IMR-90 (cell line): ENCODE results near the gene SLC35B2. TPM values are rescaled to one million over a fixed set of nuclear protein-coding genes. Genes with fewer than 3 reads are reported as not detected.

Source experiments
- ATAC-seq: fragments of 200-7000 bp; cut with Tn5 transposase; 2 replicates; pipeline ENCODE4 v1.9.1; 2020; ENCODE audit warnings: low read depth, mild to moderate bottlenecking, moderate library complexity
- BruUV-seq: library from RNA; stranded (reverse); fragments of 400-500 nt; replicated peaks from 2 replicates; lab custom pipeline; 2021; lab: Mats Ljungman, UMichigan
- CTCF ChIA-PET: fragments of 300-600 bp; formaldehyde crosslinking; extraction: SDS; loops from one replicate; lab custom pipeline; 2021; ENCODE audit warnings: antibody characterized with exemption; lab: Yijun Ruan, JAX
- POLR2A ChIA-PET: fragments of 300-600 bp; sonication (Branson Sonifier 250); formaldehyde crosslinking; loops from one replicate; lab custom pipeline; 2022; ENCODE audit warnings: antibody characterized with exemption; ENCODE audit not compliant: unreplicated experiment; lab: Charles Lee
- DNase-seq: peaks from one replicate; pipeline ENCODE4 v3.0.0; 2013
- H2AFZ ChIP-seq: replicated peaks from 2 replicates; pipeline ENCODE3; 2013; ENCODE audit warnings: low read length, mild to moderate bottlenecking; ENCODE audit not compliant: poor library complexity
- H2AK5ac ChIP-seq: 2 replicates; pipeline ENCODE4 v1.6.1; 2013; ENCODE audit warnings: low read depth, low read length, inconsistent platforms
- H2AK9ac ChIP-seq: replicated peaks from 2 replicates; pipeline ENCODE3; 2013; ENCODE audit warnings: mild to moderate bottlenecking, low read depth, low read length, moderate library complexity; ENCODE audit not compliant: poor library complexity
- H2BK120ac ChIP-seq: 2 replicates; pipeline ENCODE4 v1.6.1; 2013; ENCODE audit warnings: low read depth, low read length, inconsistent platforms
- H2BK15ac ChIP-seq: 3 replicates; pipeline ENCODE4 v1.6.1; 2013; ENCODE audit warnings: low read depth, low read length, inconsistent platforms
- H2BK20ac ChIP-seq: 2 replicates; pipeline ENCODE4 v1.6.1; 2013; ENCODE audit warnings: low read depth, mild to moderate bottlenecking, inconsistent platforms, low read length, moderate library complexity
- H2BK5ac ChIP-seq: 2 replicates; pipeline ENCODE4 v1.6.1; 2013; ENCODE audit warnings: mild to moderate bottlenecking, low read depth, low read length, inconsistent platforms; ENCODE audit not compliant: poor library complexity, severe bottlenecking
- H3K14ac ChIP-seq: replicated peaks from 2 replicates; pipeline ENCODE4 v1.6.1; 2013; ENCODE audit warnings: low read depth, low read length, inconsistent platforms
- H3K18ac ChIP-seq: 2 replicates; pipeline ENCODE4 v1.6.1; 2013; ENCODE audit warnings: low read depth, low read length, control low read depth
- H3K23ac ChIP-seq: 2 replicates; pipeline ENCODE4 v1.6.1; 2013; ENCODE audit warnings: low read depth, low read length, inconsistent platforms
- H3K27ac ChIP-seq: 2 replicates; pipeline ENCODE4 v1.5.1; 2013; ENCODE audit warnings: mild to moderate bottlenecking, control low read depth, low read length; ENCODE audit not compliant: insufficient read depth
- H3K27me3 ChIP-seq: 2 replicates; pipeline ENCODE4 v1.6.1; 2013; ENCODE audit warnings: low read length; ENCODE audit not compliant: control insufficient read depth, insufficient read depth
- H3K36me3 ChIP-seq: 2 replicates; pipeline ENCODE4 v1.6.1; 2013; ENCODE audit warnings: low read length, mixed read lengths; ENCODE audit not compliant: control insufficient read depth, insufficient read depth
- H3K4ac ChIP-seq: 2 replicates; pipeline ENCODE4 v1.6.1; 2013; ENCODE audit warnings: low read depth, low read length, inconsistent platforms
- H3K4me1 ChIP-seq: 2 replicates; pipeline ENCODE4 v1.6.1; 2013; ENCODE audit warnings: low read length, mixed read lengths; ENCODE audit not compliant: control insufficient read depth, insufficient read depth
- H3K4me2 ChIP-seq: 2 replicates; pipeline ENCODE4 v1.6.1; 2013; ENCODE audit warnings: low read depth, mild to moderate bottlenecking, control low read depth, low read length, moderate library complexity
- H3K4me3 ChIP-seq: 2 replicates; pipeline ENCODE4 v1.5.1; 2013; ENCODE audit warnings: low read depth, mild to moderate bottlenecking, control low read depth, low read length, moderate library complexity; ENCODE audit not compliant: insufficient read depth
- H3K56ac ChIP-seq: 2 replicates; pipeline ENCODE4 v1.6.1; 2013; ENCODE audit warnings: low read length, inconsistent platforms; ENCODE audit not compliant: insufficient read depth; ENCODE audit errors: extremely low read depth
- H3K79me1 ChIP-seq, 2 experiments: 2 replicates each; pipeline ENCODE4 v1.6.1; 2013; ENCODE audit warnings: low read length in 2 of 2, inconsistent platforms in 1 of 2, low read depth in 1 of 2
- H3K9ac ChIP-seq: 2 replicates; pipeline ENCODE4 v1.6.1; 2013; ENCODE audit warnings: low read depth, low read length, control low read depth
- H3K9me1 ChIP-seq: 2 replicates; pipeline ENCODE4 v1.6.1; 2013; ENCODE audit warnings: low read length, inconsistent platforms; ENCODE audit not compliant: insufficient read depth
- H3K9me3 ChIP-seq: 2 replicates; pipeline ENCODE4 v1.6.1; 2013; ENCODE audit warnings: low read length; ENCODE audit not compliant: control insufficient read depth, insufficient read depth
- H4K20me1 ChIP-seq: 2 replicates; pipeline ENCODE4 v1.6.1; 2013; ENCODE audit warnings: low read length, inconsistent platforms; ENCODE audit not compliant: insufficient read depth
- H4K5ac ChIP-seq: 2 replicates; pipeline ENCODE4 v1.6.1; 2013; ENCODE audit warnings: mild to moderate bottlenecking, low read depth, low read length, control low read depth
- H4K8ac ChIP-seq, 2 experiments: 2 replicates each; pipeline ENCODE4 v1.6.1; 2013; ENCODE audit warnings: low read depth in 2 of 2, low read length in 2 of 2, control low read depth in 1 of 2, inconsistent platforms in 1 of 2
- H4K91ac ChIP-seq: 2 replicates; pipeline ENCODE4 v1.6.1; 2013; ENCODE audit warnings: low read depth, low read length, inconsistent platforms; ENCODE audit not compliant: insufficient read depth
- RAD21 ChIP-seq: IDR thresholded peaks from 2 replicates; pipeline ENCODE4 v1.6.1; 2012; ENCODE audit warnings: low read length, improper control_type of control experiment
- WGBS, 2 experiments: methylation state at CpG; one replicate each; pipeline versions ENCODE4 v1.1.5 to v1.1.7; 2013; ENCODE audit warnings: missing lambda C conversion rate in 2 of 2; ENCODE audit not compliant: insufficient read length in 1 of 2; ENCODE audit errors: extremely low coverage in 2 of 2; 5-methylcytosine and 5-hydroxymethylcytosine counted together
- dilution Hi-C: fragments of 300-500 bp; cut with HindIII; formaldehyde crosslinking; loops from one replicate; pipeline ENCODE4 v1.14.3; 2018; ENCODE audit warnings: low sequenced_read_pairs; ENCODE audit not compliant: unreplicated experiment
- in situ Hi-C: fragments of 300-500 bp; cut with MboI; formaldehyde crosslinking; loops from 3 replicates; pipeline ENCODE4 v1.14.3; 2019; ENCODE audit warnings: low sequenced_read_pairs, inconsistent platforms, mixed read lengths
- intact Hi-C: fragments of 100-400 bp; cut with micrococcal nuclease; formaldehyde crosslinking; loops from 2 replicates; pipeline ENCODE4 v1.10.0; 2022
- polyA plus RNA-seq, 3 experiments: library from polyadenylated mRNA; depleted of rRNA; stranded (reverse); fragments of >200 nt; gene quantifications; 2 replicates each; pipeline ENCODE4 v1.2.3, GENCODE V29; 2012; ENCODE audit warnings: low replicate concordance in 1 of 3
- total RNA-seq: library from RNA; depleted of rRNA; stranded (reverse); fragments of >200 nt; gene quantifications from 2 replicates; pipeline ENCODE4 v1.2.3, GENCODE V29; 2012

SLC35B2 gene
- total and polyA plus RNA-seq, 2 of the 4 experiments (the other 2 are of a cell fraction): 51.4 to 89.9 TPM

GRCh38 chr6:44298864-44299263, 41.5 kb upstream of the SLC35B2 start:
- H4K91ac ChIP-seq: no peak overlapping the region
- H4K5ac ChIP-seq: no peak overlapping the region
- H3K36me3 ChIP-seq: peaks cover 31% of the 10 kb centered on the region
- no peak overlapping the region for H2AK5ac ChIP-seq
- H2BK15ac ChIP-seq: no peak overlapping the region
- H3K27ac ChIP-seq: no peak overlapping the region
- no peak overlapping the region for H3K18ac ChIP-seq
- no peaks in the 10 kb centered on the region for H3K79me1 ChIP-seq
- ATAC-seq: no peak
- H2AK9ac ChIP-seq: no peak overlapping the region
- no peak for TF ChIP-seq RAD21
- no peak overlapping the region for H4K8ac ChIP-seq
- H2BK20ac ChIP-seq: no peak overlapping the region
- dilution Hi-C loops: no loop called here
- no peak overlapping the region for H3K4ac ChIP-seq
- in situ Hi-C loops: no loop called here
- BruUV-seq: no TSS peak
- H4K20me1 ChIP-seq: no peaks in the 10 kb centered on the region
- H3K9me1 ChIP-seq: no peaks in the 10 kb centered on the region; the same call in 1 of the 2 replicates
- H3K4me1 ChIP-seq: no peaks in the 10 kb centered on the region
- H3K4me2 ChIP-seq: no peak overlapping the region
- H3K23ac ChIP-seq: no peak overlapping the region
- no peak for DNase-seq
- no peaks in the 10 kb centered on the region for H3K9me3 ChIP-seq
- no peak overlapping the region for H2BK120ac ChIP-seq
- POLR2A ChIA-PET: no interaction called here
- H3K27me3 ChIP-seq: peaks cover 27% of the 10 kb centered on the region
- intact Hi-C loops: no loop called here
- H3K4me3 ChIP-seq: no peak overlapping the region
- H2BK5ac ChIP-seq: no peak overlapping the region
- no peak overlapping the region for H3K14ac ChIP-seq
- H2AFZ ChIP-seq: no peak overlapping the region
- WGBS, 2 experiments: 100% methylated on average over 1 of the region's 3 CpGs; no CpG with 5 or more reads in 1 of the 2 experiments
- H3K9ac ChIP-seq: no peak overlapping the region
- no peak overlapping the region for H3K56ac ChIP-seq
- CTCF ChIA-PET: interaction anchor here (1.0 kb wide), 1 partner anchor 30 kb away, joined by 4 read pairs; no protein-coding TSS in a partner anchor
